HepG2 (cell line): ENCODE measurements around the gene UBE2M. TPM values are rescaled to one million over a fixed set of nuclear protein-coding genes. Genes with fewer than 3 reads are reported as not detected.

ENCODE experiments used
- MED13 ChIP-seq: sonication (generic); formaldehyde crosslinking; IDR thresholded peaks from 2 replicates; pipeline ENCODE4 v1.5.0; 2020; ENCODE audit warnings: missing genetic modification reagents
- SNRNP70 ChIP-seq: fragments of 200-400 bp; formaldehyde crosslinking; IDR thresholded peaks from 2 replicates; pipeline ENCODE4 v1.6.1; 2017; ENCODE audit warnings: mild to moderate bottlenecking, low read depth, low read length, moderate library complexity
- ZFP36L1 ChIP-seq: sonication (generic); formaldehyde crosslinking; IDR thresholded peaks from 2 replicates; pipeline ENCODE4 v1.8.0; 2022; ENCODE audit warnings: mild to moderate bottlenecking, missing genetic modification reagents, moderate library complexity
- ZNF12 ChIP-seq: sonication (generic); formaldehyde crosslinking; IDR thresholded peaks from 2 replicates; pipeline ENCODE4 v1.5.0; 2020; ENCODE audit warnings: missing genetic modification reagents
- ZNF234 ChIP-seq: sonication (generic); formaldehyde crosslinking; conservative IDR thresholded peaks from 2 replicates; pipeline ENCODE4 v1.5.1; 2020; ENCODE audit warnings: mild to moderate bottlenecking, missing genetic modification reagents
- ZNF34 ChIP-seq: sonication (generic); formaldehyde crosslinking; IDR thresholded peaks from 2 replicates; pipeline ENCODE4 v1.4.0; 2020; ENCODE audit warnings: mild to moderate bottlenecking, missing genetic modification reagents, borderline replicate concordance
- ZNF547 ChIP-seq: sonication (generic); formaldehyde crosslinking; IDR thresholded peaks from 2 replicates; pipeline ENCODE4 v1.5.1; 2020; ENCODE audit warnings: mild to moderate bottlenecking, missing genetic modification reagents
- ZNF562 ChIP-seq: sonication (generic); formaldehyde crosslinking; IDR thresholded peaks from 2 replicates; pipeline ENCODE4 v1.8.0; 2022; ENCODE audit warnings: missing genetic modification reagents, borderline replicate concordance
- polyA plus RNA-seq, 8 experiments: library from polyadenylated mRNA; depleted of rRNA in 3 of 8; stranded (reverse) in 7 of 8; unstranded in 1 of 8; fragments of >200 nt; fragmentation: Illumina TruSeq in 4 of 8; extraction: Trizol in 4 of 8; gene quantifications; 2 replicates each; pipeline versions ENCODE4 v1.2.1 to v1.2.3, GENCODE V29; 2011 to 2016; ENCODE audit warnings: low read depth in 4 of 8, missing spikeins in 1 of 8, mixed read lengths in 1 of 8; ENCODE audit not compliant: insufficient read depth in 1 of 8
- total RNA-seq, 5 experiments: library from RNA; depleted of rRNA; stranded (reverse); fragments of >200 nt; fragmentation: Illumina TruSeq; extraction: Trizol; gene quantifications; 2 replicates each; pipeline ENCODE4 v1.2.3, GENCODE V29; 2016; ENCODE audit warnings: low read depth in 1 of 5
- TF ChIP-seq, protein P1 (sequence below): sonication (generic); formaldehyde crosslinking; IDR thresholded peaks from 2 replicates; pipeline ENCODE4 v1.8.0; 2022; ENCODE audit warnings: mild to moderate bottlenecking, missing genetic modification reagents; ENCODE audit not compliant: insufficient replicate concordance
- TF ChIP-seq, protein P2 (sequence below): IDR thresholded peaks from 2 replicates; pipeline ENCODE4 v1.6.1; 2018; ENCODE audit warnings: missing genetic modification reagents
- TF ChIP-seq, protein P3 (sequence below): sonication (generic); formaldehyde crosslinking; IDR thresholded peaks from 2 replicates; pipeline ENCODE4 v1.4.0; 2020; ENCODE audit warnings: missing genetic modification reagents, low read depth, mild to moderate bottlenecking, borderline replicate concordance
- TF ChIP-seq, protein P4 (sequence below): sonication (generic); formaldehyde crosslinking; IDR thresholded peaks from 2 replicates; pipeline ENCODE4 v1.4.0; 2020; ENCODE audit warnings: missing genetic modification reagents
- TF ChIP-seq, protein P5 (sequence below): sonication (generic); formaldehyde crosslinking; IDR thresholded peaks from 2 replicates; pipeline ENCODE4 v1.9.0; 2022; ENCODE audit warnings: low read depth, missing genetic modification reagents
- TF ChIP-seq, protein P6 (sequence below): sonication (generic); formaldehyde crosslinking; IDR thresholded peaks from 2 replicates; pipeline ENCODE4 v1.5.0; 2020; ENCODE audit warnings: mild to moderate bottlenecking, missing genetic modification reagents, moderate library complexity

UBE2M gene
- total and polyA plus RNA-seq, 2 of the 13 experiments (the other 11 are each of a cell fraction or from before 2014, with no cell fraction given): 36.2 to 50.3 TPM

DNA sequence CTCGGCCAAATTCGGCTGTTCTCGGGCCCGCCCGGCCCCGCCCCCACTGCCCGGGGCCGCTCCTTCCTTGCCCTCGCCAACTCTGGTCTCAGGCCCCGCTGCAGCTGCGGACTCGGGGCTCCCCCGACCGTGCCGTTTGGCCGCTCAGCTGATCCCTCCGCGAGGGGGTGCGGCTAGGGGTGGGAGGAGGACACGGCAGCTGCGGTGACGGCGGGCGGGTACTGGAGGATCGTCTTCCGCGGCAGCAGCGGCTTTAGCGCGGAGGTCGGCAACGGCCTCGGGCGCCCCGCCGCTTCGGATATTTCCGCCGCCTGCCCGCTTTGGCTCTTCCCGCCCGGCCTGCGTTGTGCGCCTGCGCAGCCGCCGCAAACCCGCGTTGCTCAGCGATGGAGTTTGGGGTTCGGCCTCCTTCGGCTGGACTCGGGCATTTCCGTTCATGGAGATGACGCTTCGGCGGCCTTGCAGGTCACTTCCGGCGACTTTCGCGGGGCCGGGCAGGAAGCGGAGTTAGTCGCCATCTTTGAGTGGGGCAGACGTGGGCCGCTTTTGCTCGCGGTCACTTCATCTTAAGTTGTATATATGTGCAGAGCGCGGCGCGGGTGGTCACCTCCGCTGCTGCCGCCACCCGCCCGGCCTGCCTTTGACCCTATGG is 338 bp upstream of the UBE2M start (continued):
- TF ChIP-seq, protein P1, sequence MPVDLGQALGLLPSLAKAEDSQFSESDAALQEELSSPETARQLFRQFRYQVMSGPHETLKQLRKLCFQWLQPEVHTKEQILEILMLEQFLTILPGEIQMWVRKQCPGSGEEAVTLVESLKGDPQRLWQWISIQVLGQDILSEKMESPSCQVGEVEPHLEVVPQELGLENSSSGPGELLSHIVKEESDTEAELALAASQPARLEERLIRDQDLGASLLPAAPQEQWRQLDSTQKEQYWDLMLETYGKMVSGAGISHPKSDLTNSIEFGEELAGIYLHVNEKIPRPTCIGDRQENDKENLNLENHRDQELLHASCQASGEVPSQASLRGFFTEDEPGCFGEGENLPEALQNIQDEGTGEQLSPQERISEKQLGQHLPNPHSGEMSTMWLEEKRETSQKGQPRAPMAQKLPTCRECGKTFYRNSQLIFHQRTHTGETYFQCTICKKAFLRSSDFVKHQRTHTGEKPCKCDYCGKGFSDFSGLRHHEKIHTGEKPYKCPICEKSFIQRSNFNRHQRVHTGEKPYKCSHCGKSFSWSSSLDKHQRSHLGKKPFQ (CRISPR knock-in tag): peak; percentile 59
- peak; percentile 83; the same call in 1 of the 2 replicates for TF ChIP-seq ZNF234 (CRISPR knock-in tag)
- TF ChIP-seq, protein P2, sequence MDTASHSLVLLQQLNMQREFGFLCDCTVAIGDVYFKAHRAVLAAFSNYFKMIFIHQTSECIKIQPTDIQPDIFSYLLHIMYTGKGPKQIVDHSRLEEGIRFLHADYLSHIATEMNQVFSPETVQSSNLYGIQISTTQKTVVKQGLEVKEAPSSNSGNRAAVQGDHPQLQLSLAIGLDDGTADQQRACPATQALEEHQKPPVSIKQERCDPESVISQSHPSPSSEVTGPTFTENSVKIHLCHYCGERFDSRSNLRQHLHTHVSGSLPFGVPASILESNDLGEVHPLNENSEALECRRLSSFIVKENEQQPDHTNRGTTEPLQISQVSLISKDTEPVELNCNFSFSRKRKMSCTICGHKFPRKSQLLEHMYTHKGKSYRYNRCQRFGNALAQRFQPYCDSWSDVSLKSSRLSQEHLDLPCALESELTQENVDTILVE: peak; percentile 77; the same call in 1 of the 2 replicates
- TF ChIP-seq, protein P3, sequence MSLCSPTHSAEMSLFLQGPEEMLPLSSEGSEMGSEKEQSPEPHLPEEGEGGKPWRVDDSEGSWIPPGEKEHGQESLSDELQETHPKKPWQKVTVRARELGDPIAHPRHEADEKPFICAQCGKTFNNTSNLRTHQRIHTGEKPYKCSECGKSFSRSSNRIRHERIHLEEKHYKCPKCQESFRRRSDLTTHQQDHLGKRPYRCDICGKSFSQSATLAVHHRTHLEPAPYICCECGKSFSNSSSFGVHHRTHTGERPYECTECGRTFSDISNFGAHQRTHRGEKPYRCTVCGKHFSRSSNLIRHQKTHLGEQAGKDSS: no peak
- 0 out of 2 replicates have a peak, but pooled peaks have one; percentile 28 for TF ChIP-seq ZNF34 (CRISPR knock-in tag)
- TF ChIP-seq ZNF562 (CRISPR knock-in tag): no peak
- TF ChIP-seq, protein P4, sequence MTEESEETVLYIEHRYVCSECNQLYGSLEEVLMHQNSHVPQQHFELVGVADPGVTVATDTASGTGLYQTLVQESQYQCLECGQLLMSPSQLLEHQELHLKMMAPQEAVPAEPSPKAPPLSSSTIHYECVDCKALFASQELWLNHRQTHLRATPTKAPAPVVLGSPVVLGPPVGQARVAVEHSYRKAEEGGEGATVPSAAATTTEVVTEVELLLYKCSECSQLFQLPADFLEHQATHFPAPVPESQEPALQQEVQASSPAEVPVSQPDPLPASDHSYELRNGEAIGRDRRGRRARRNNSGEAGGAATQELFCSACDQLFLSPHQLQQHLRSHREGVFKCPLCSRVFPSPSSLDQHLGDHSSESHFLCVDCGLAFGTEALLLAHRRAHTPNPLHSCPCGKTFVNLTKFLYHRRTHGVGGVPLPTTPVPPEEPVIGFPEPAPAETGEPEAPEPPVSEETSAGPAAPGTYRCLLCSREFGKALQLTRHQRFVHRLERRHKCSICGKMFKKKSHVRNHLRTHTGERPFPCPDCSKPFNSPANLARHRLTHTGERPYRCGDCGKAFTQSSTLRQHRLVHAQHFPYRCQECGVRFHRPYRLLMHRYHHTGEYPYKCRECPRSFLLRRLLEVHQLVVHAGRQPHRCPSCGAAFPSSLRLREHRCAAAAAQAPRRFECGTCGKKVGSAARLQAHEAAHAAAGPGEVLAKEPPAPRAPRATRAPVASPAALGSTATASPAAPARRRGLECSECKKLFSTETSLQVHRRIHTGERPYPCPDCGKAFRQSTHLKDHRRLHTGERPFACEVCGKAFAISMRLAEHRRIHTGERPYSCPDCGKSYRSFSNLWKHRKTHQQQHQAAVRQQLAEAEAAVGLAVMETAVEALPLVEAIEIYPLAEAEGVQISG (CRISPR knock-in tag): peak; percentile 50; the same call in 1 of the 2 replicates
- TF ChIP-seq SNRNP70: no peak
- TF ChIP-seq, protein P5, sequence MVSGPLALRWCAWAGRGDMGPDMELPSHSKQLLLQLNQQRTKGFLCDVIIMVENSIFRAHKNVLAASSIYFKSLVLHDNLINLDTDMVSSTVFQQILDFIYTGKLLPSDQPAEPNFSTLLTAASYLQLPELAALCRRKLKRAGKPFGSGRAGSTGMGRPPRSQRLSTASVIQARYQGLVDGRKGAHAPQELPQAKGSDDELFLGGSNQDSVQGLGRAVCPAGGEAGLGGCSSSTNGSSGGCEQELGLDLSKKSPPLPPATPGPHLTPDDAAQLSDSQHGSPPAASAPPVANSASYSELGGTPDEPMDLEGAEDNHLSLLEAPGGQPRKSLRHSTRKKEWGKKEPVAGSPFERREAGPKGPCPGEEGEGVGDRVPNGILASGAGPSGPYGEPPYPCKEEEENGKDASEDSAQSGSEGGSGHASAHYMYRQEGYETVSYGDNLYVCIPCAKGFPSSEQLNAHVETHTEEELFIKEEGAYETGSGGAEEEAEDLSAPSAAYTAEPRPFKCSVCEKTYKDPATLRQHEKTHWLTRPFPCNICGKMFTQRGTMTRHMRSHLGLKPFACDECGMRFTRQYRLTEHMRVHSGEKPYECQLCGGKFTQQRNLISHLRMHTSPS (CRISPR knock-in tag): peak; percentile 7; the same call in 1 of the 2 replicates
- TF ChIP-seq, protein P6, sequence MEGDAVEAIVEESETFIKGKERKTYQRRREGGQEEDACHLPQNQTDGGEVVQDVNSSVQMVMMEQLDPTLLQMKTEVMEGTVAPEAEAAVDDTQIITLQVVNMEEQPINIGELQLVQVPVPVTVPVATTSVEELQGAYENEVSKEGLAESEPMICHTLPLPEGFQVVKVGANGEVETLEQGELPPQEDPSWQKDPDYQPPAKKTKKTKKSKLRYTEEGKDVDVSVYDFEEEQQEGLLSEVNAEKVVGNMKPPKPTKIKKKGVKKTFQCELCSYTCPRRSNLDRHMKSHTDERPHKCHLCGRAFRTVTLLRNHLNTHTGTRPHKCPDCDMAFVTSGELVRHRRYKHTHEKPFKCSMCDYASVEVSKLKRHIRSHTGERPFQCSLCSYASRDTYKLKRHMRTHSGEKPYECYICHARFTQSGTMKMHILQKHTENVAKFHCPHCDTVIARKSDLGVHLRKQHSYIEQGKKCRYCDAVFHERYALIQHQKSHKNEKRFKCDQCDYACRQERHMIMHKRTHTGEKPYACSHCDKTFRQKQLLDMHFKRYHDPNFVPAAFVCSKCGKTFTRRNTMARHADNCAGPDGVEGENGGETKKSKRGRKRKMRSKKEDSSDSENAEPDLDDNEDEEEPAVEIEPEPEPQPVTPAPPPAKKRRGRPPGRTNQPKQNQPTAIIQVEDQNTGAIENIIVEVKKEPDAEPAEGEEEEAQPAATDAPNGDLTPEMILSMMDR: 0 out of 2 replicates have a peak, but pooled peaks have one; percentile 9
- 0 out of 2 replicates have a peak, but pooled peaks have one; percentile 47 for TF ChIP-seq ZFP36L1 (CRISPR knock-in tag)
- TF ChIP-seq ZNF12: no peak
- TF ChIP-seq MED13 (CRISPR knock-in tag): peak; percentile 71; the same call in 1 of the 2 replicates
- peak; percentile 51 for TF ChIP-seq ZNF547 (CRISPR knock-in tag)
